B cell (primary cell): Measurements from ENCODE around the gene LCT. TPM values are rescaled to one million over a fixed set of nuclear protein-coding genes. Genes with fewer than 3 reads are reported as not detected.

Experiments
- ATAC-seq: fragments of 200-7000 bp; cut with Tn5 transposase; one replicate; pipeline ENCODE4 v1.10.0; 2021; ENCODE audit warnings: low read depth, mild to moderate bottlenecking, moderate number of reproducible peaks, moderate library complexity
- CTCF ChIA-PET: fragments of 350-600 bp; sonication (Branson Sonifier 250); formaldehyde crosslinking; loops from one replicate; lab custom pipeline; 2021; ENCODE audit warnings: antibody characterized with exemption, inconsistent platforms; lab: Charles Lee
- POLR2A ChIA-PET: fragments of 350-600 bp; sonication (Branson Sonifier 250); formaldehyde crosslinking; loops from one replicate; lab custom pipeline; 2021; ENCODE audit warnings: antibody characterized with exemption; lab: Charles Lee
- DNase-seq: peaks from one replicate; pipeline ENCODE4 v3.0.0; 2013
- H2AFZ ChIP-seq: 2 replicates; pipeline ENCODE4 v1.6.1; 2012; ENCODE audit warnings: mild to moderate bottlenecking, low read depth, low read length; ENCODE audit not compliant: insufficient read depth, poor library complexity, severe bottlenecking
- H3K27ac ChIP-seq, 2 donors: 1 replicate in 1 of 2; 2 replicates in 1 of 2; pipeline ENCODE4 v1.5.1; 2012 to 2013; ENCODE audit warnings: low read length in 2 of 2, mild to moderate bottlenecking in 2 of 2, moderate library complexity in 1 of 2
- H3K27me3 ChIP-seq, 4 experiments: fragments of 200-600 bp in 1 of 4; sonication (generic) in 1 of 4; replicated peaks in 1 of 4; 1 replicate in 2 of 4; 2 replicates in 2 of 4; pipeline versions ENCODE4 v1.6.1 to v1.7.0; 2013 to 2016; ENCODE audit warnings: low read length in 3 of 4, mild to moderate bottlenecking in 2 of 4, mixed read lengths in 1 of 4, moderate library complexity in 1 of 4; ENCODE audit not compliant: insufficient read depth in 4 of 4, control insufficient read depth in 3 of 4; ENCODE audit errors: control extremely low read depth in 1 of 4
- H3K36me3 ChIP-seq, 2 experiments: replicated peaks in 1 of 2; 1 replicate in 1 of 2; 2 replicates in 1 of 2; pipeline versions ENCODE4 v1.6.1 to v1.7.1; 2013; ENCODE audit warnings: low read length in 1 of 2; ENCODE audit not compliant: insufficient read depth in 2 of 2, control insufficient read depth in 1 of 2; ENCODE audit errors: control extremely low read depth in 1 of 2, extremely low read depth in 1 of 2
- H3K4me1 ChIP-seq, 2 donors: fragments of 200-600 bp in 1 of 2; sonication (generic) in 1 of 2; 1 replicate in 1 of 2; 2 replicates in 1 of 2; pipeline versions ENCODE4 v1.5.1 to v1.6.1; 2013 to 2017; ENCODE audit warnings: low read length in 2 of 2; ENCODE audit not compliant: control insufficient read depth in 2 of 2, insufficient read depth in 2 of 2
- H3K4me2 ChIP-seq: replicated peaks from 2 replicates; pipeline ENCODE3; 2012; ENCODE audit warnings: mild to moderate bottlenecking, low read depth, low read length; ENCODE audit not compliant: poor library complexity, severe bottlenecking
- H3K4me3 ChIP-seq, 5 experiments: fragments of 200-600 bp in 1 of 5; sonication (generic) in 1 of 5; 1 replicate in 3 of 5; 2 replicates in 2 of 5; pipeline versions ENCODE4 v1.5.1 to v1.7.0; 2011 to 2016; ENCODE audit warnings: low read length in 4 of 5, mild to moderate bottlenecking in 4 of 5, low read depth in 2 of 5, control low read depth in 1 of 5, moderate library complexity in 1 of 5; ENCODE audit not compliant: insufficient read depth in 1 of 5; ENCODE audit errors: control extremely low read depth in 1 of 5, extremely low read depth in 1 of 5
- H3K79me2 ChIP-seq: fragments of 200-600 bp; sonication (generic); one replicate; pipeline ENCODE4 v1.6.0; 2016; ENCODE audit warnings: low read length; ENCODE audit not compliant: control insufficient read depth, insufficient read depth
- H3K9ac ChIP-seq: fragments of 200-600 bp; sonication (generic); 2 replicates; pipeline ENCODE4 v1.6.1; 2017; ENCODE audit warnings: mild to moderate bottlenecking, low read length, moderate library complexity
- H3K9me3 ChIP-seq, 3 donors: one replicate each; pipeline versions ENCODE4 v1.6.1 to v1.7.1; 2013; ENCODE audit warnings: low read length in 2 of 3; ENCODE audit not compliant: control insufficient read depth in 2 of 3, insufficient read depth in 1 of 3; ENCODE audit errors: control extremely low read depth in 1 of 3
- H4K20me1 ChIP-seq: 2 replicates; pipeline ENCODE4 v1.6.0; 2012; ENCODE audit warnings: mild to moderate bottlenecking, low read length; ENCODE audit not compliant: insufficient read depth, control insufficient read depth, poor library complexity, severe bottlenecking
- H3K27ac Mint-ChIP-seq: one replicate; pipeline ENCODE4 v1.8.0; 2021; ENCODE audit warnings: mixed read lengths
- H3K27me3 Mint-ChIP-seq: one replicate; pipeline ENCODE4 v1.8.0; 2021; ENCODE audit warnings: mixed read lengths
- H3K4me1 Mint-ChIP-seq: one replicate; pipeline ENCODE4 v1.8.0; 2021; ENCODE audit warnings: mixed read lengths
- H3K4me3 Mint-ChIP-seq: one replicate; pipeline ENCODE4 v1.8.0; 2021; ENCODE audit warnings: mixed read lengths
- H3K9me3 Mint-ChIP-seq: one replicate; pipeline ENCODE4 v1.8.0; 2022; ENCODE audit warnings: mixed read lengths; ENCODE audit not compliant: insufficient read depth
- CTCF ChIP-seq: fragments of 200-600 bp; IDR thresholded peaks from one replicate; pipeline ENCODE4 v1.8.0; 2022; ENCODE audit warnings: antibody characterized with exemption, mild to moderate bottlenecking
- EZH2 ChIP-seq: IDR thresholded peaks from 2 replicates; pipeline ENCODE4 v1.6.1; 2012; ENCODE audit warnings: borderline replicate concordance, low read depth, mild to moderate bottlenecking, moderate library complexity, low read length; ENCODE audit not compliant: insufficient read depth, poor library complexity, severe bottlenecking
- WGBS: methylation state at CpG from one replicate; pipeline ENCODE4 v1.1.5; 2013; ENCODE audit warnings: missing lambda C conversion rate; ENCODE audit not compliant: insufficient coverage; 5-methylcytosine and 5-hydroxymethylcytosine counted together
- intact Hi-C: fragments of 100-400 bp; cut with micrococcal nuclease; formaldehyde crosslinking; loops from one replicate; pipeline ENCODE4 v1.10.0; 2022
- polyA plus RNA-seq: library from polyadenylated mRNA; depleted of rRNA; stranded (reverse); fragments of >200 nt; gene quantifications from 2 replicates; pipeline ENCODE4 v1.2.3, GENCODE V29; 2012
- total RNA-seq, 2 donors: library from RNA; stranded (reverse); fragments of 120-200 nt in 1 of 2; gene quantifications; 1 replicate in 1 of 2; 2 replicates in 1 of 2; pipeline versions ENCODE4 v1.2.3 to v1.2.4, GENCODE V29; 2013 to 2022

Gene LCT
- total and polyA plus RNA-seq, 2 donors (not counting 1 experiment from before 2014, with no cell fraction given) = 0.03 to 0.07 TPM

GRCh38 chr2:135798762-135799161 lies 38.2 kb downstream of the LCT start:
- ATAC-seq = no peak
- WGBS = 78% methylated on average over 1 of the region's 4 CpGs
- POLR2A ChIA-PET = no interaction called here
- no peak overlapping the region for H3K27ac ChIP-seq
- H2AFZ ChIP-seq = no peak overlapping the region
- no peak for DNase-seq
- no peak overlapping the region for H3K4me3 Mint-ChIP-seq
- H3K4me2 ChIP-seq = no peak overlapping the region
- peaks cover 7% of the 10 kb centered on the region for H3K9me3 Mint-ChIP-seq
- H3K4me3 ChIP-seq = no peak overlapping the region
- H3K4me1 Mint-ChIP-seq = peaks cover 10% of the 10 kb centered on the region
- CTCF ChIA-PET = interaction anchor here (1.1 to 3.2 kb wide), 13 partner anchors 10 to 810 kb away, joined by 3 to 35 read pairs (median 6); no protein-coding TSS in a partner anchor
- no peaks in the 10 kb centered on the region for H3K36me3 ChIP-seq
- TF ChIP-seq CTCF = no peak
- TF ChIP-seq EZH2 = no peak
- H3K9ac ChIP-seq = no peak overlapping the region
- H4K20me1 ChIP-seq = no peaks in the 10 kb centered on the region
- intact Hi-C loops = loop anchor here (5.0 kb wide), 1 partner anchor 796 kb away; no protein-coding TSS in a partner anchor
- no peaks in the 10 kb centered on the region for H3K27me3 ChIP-seq
- H3K27me3 Mint-ChIP-seq = no peaks in the 10 kb centered on the region
- peaks cover 0 to 8% of the 10 kb centered on the region in 2 donors for H3K4me1 ChIP-seq
- no peak overlapping the region for H3K27ac Mint-ChIP-seq
- H3K79me2 ChIP-seq = no peaks in the 10 kb centered on the region
- peaks cover 3 to 22% (median 16%) of the 10 kb centered on the region in 3 donors for H3K9me3 ChIP-seq

- DNase-seq (no peak), ATAC-seq (no peak)
- Histone ChIP-seq H3K4me1 (peaks cover 0 to 8% of the 10 kb centered on the region in 2 donors), H3K9me3 (peaks cover 3 to 22% (median 16%) of the 10 kb centered on the region in 3 donors), H3K27ac (no peak overlapping the region), H4K20me1 (no peaks in the 10 kb centered on the region), H2AFZ (no peak overlapping the region), H3K79me2 (no peaks in the 10 kb centered on the region), H3K4me2 (no peak overlapping the region), H3K36me3 (no peaks in the 10 kb centered on the region), H3K4me3 (no peak overlapping the region), H3K27me3 (no peaks in the 10 kb centered on the region), H3K9ac (no peak overlapping the region)
- ChIA-PET CTCF (interaction anchor here (0.9 to 3.2 kb wide), 19 partner anchors 7 to 809 kb away, joined by 3 to 35 read pairs (median 6); no protein-coding TSS in a partner anchor), POLR2A (no interaction called here)
- Mint-ChIP-seq H3K4me3 (no peak overlapping the region), H3K27me3 (no peaks in the 10 kb centered on the region), H3K27ac (no peak overlapping the region), H3K9me3 (peaks cover 7% of the 10 kb centered on the region), H3K4me1 (peaks cover 10% of the 10 kb centered on the region)
- 28% methylated on average over 2 of the region's 5 CpGs for WGBS
- TF ChIP-seq CTCF (no peak), EZH2 (no peak)
- intact Hi-C loops = loop anchor here (5.0 kb wide), 1 partner anchor 796 kb away; no protein-coding TSS in a partner anchor
Measured at GRCh38 chr2:135798275-135798705, 38.7 kb downstream of the LCT start.
